Sigmoid colon (tissue), 4 donors: ENCODE data around the gene PADI2.

Experiments
- CTCF ChIP-seq, 4 experiments: fragments of 450-650 bp in 3 of 4; fragments of 200-600 bp in 1 of 4; IDR thresholded peaks; one replicate each; pipeline ENCODE4 v1.5.1; 2016 to 2019; ENCODE audit warnings: antibody characterized with exemption in 4 of 4, mild to moderate bottlenecking in 3 of 4, moderate library complexity in 2 of 4
- EP300 ChIP-seq, 4 donors: sonication (generic); formaldehyde crosslinking; IDR thresholded peaks; one replicate each; pipeline ENCODE4 v1.6.1; 2017; ENCODE audit warnings: antibody characterized with exemption in 4 of 4
- POLR2A ChIP-seq, 2 donors: fragments of 450-650 bp; IDR thresholded peaks; one replicate each; pipeline ENCODE4 v1.6.1; 2016; ENCODE audit warnings: antibody characterized with exemption in 2 of 2, mild to moderate bottlenecking in 2 of 2, moderate library complexity in 2 of 2
- POLR2AphosphoS5 ChIP-seq, 4 donors: sonication (generic); formaldehyde crosslinking; IDR thresholded peaks; one replicate each; pipeline ENCODE4 v1.6.1; 2017; ENCODE audit warnings: antibody characterized with exemption in 4 of 4

GRCh38 chr1:17112496-17113236 lies 6.6 kb downstream of the PADI2 start:
- TF ChIP-seq CTCF (IDR thresholded peaks at IDR 0.05), result no peak
- TF ChIP-seq POLR2AphosphoS5 (IDR thresholded peaks at IDR 0.05), result no peak
- no peak for TF ChIP-seq POLR2A (IDR thresholded peaks at IDR 0.05)
- no peak for TF ChIP-seq EP300 (IDR thresholded peaks at IDR 0.05)
